HG03135 (cell line): ENCODE measurements around the gene USHBP1.

ENCODE experiments used
- ATAC-seq: cut with Tn5 transposase; IDR thresholded peaks from one replicate; pipeline ENCODE4 v1.9.1; 2021; ENCODE audit warnings: mild to moderate bottlenecking, moderate library complexity; ENCODE audit not compliant: unreplicated experiment

Gene USHBP1

GRCh38 chr19:17240826-17241399, 23.6 kb downstream of the USHBP1 start:
- ATAC-seq, result no peak

- ATAC-seq, result no peak
These were observed 24.3 kb downstream of the USHBP1 start for GRCh38 chr19:17240062-17240752.

GRCh38 chr19:17237747-17238706, 26.5 kb downstream of the USHBP1 start:
- ATAC-seq, result no peak

GRCh38 chr19:17236811-17237543, 27.6 kb downstream of the USHBP1 start:
- no peak for ATAC-seq

- no peak for ATAC-seq
These were observed 28.4 kb downstream of the USHBP1 start for GRCh38 chr19:17235971-17236777.

GRCh38 chr19:17235300-17235970, 29.1 kb downstream of the USHBP1 start:
- ATAC-seq, result peak; percentile 52

- ATAC-seq, result no peak
These were observed 29.6 kb downstream of the USHBP1 start for GRCh38 chr19:17234911-17235299.

- no peak for ATAC-seq
These were observed 32.3 kb downstream of the USHBP1 start for GRCh38 chr19:17232258-17232657.

GRCh38 chr19:17229890-17230289, 34.7 kb downstream of the USHBP1 start:
- no peak for ATAC-seq

GRCh38 chr19:17227798-17228367, 36.7 kb downstream of the USHBP1 start:
- ATAC-seq, result no peak

- ATAC-seq, result peak; percentile 94
These were observed 38.3 kb downstream of the USHBP1 start, which contains the start of gene OCEL1 for GRCh38 chr19:17226002-17226933. OCEL1 (plus strand) TSS chr19:17226226; CDS start chr19:17226248, 22 bp downstream.

- ATAC-seq, result no peak
These were observed 39.5 kb downstream of the USHBP1 start for GRCh38 chr19:17225053-17225452.

- ATAC-seq, result no peak
These were observed 44.3 kb downstream of the USHBP1 start for GRCh38 chr19:17220207-17220758.

GRCh38 chr19:17219286-17219685, 45.3 kb downstream of the USHBP1 start:
- ATAC-seq, result no peak

GRCh38 chr19:17216058-17216670, 48.4 kb downstream of the USHBP1 start:
- no peak for ATAC-seq

GRCh38 chr19:17215127-17215971, 49.2 kb downstream of the USHBP1 start, which contains the start of gene USE1:
USE1 (plus strand) TSS chr19:17215357; CDS start chr19:17215406, 49 bp downstream.
- ATAC-seq, result peak; percentile 82
